DND-41 (cell line): ENCODE data around the gene RNF150.

Source experiments
- CTCF ChIP-seq: IDR thresholded peaks from 2 replicates; pipeline ENCODE4 v1.5.1; 2012; ENCODE audit warnings: borderline replicate concordance, low read length, moderate library complexity, mild to moderate bottlenecking; ENCODE audit not compliant: poor library complexity, severe bottlenecking; ENCODE audit errors: extremely low read depth
- EZH2 ChIP-seq: IDR thresholded peaks from 3 replicates; pipeline ENCODE4 v1.6.1; 2012; ENCODE audit warnings: borderline replicate concordance, low read depth, mild to moderate bottlenecking, moderate library complexity, low read length, inconsistent platforms; ENCODE audit not compliant: severe bottlenecking

DNA sequence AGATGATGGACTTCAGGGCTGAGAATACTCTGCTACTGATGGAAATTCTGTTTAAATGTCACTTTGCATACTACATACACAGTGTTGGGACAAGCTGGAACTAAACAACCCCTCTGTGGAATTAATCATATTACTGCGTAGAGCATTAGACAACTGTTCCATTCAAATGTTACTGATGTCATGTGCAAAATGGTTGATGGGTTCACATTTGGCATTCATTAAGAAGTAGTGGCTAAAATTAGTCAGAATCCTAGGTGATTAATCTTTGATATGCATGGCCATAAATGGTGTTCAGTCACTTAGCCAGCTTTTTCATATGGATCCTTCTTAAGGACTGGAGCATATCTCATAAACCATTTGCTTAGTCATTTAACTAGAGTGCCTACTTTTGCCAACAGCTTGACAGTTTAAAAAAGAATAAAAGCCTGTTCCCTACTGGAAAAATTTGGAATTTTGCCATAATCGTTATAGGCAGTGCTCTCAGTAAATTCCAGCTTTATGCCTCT is 105.2 kb downstream of the RNF150 start:
- TF ChIP-seq CTCF (no peak), EZH2 (no peak)
